Upper lobe of left lung (tissue), 4 donors: ENCODE measurements around the gene OAS1.

Experiments
- CTCF ChIP-seq, 6 experiments: fragments of 450-650 bp in 4 of 6; fragments of 200-600 bp in 2 of 6; sonication (generic) in 2 of 6; IDR thresholded peaks; one replicate each; pipeline ENCODE4 v1.5.1; 2016 to 2019; ENCODE audit warnings: antibody characterized with exemption in 6 of 6
- POLR2A ChIP-seq, 4 donors: fragments of 450-650 bp; IDR thresholded peaks; one replicate each; pipeline ENCODE4 v1.5.1; 2016 to 2017; ENCODE audit warnings: antibody characterized with exemption in 4 of 4, mild to moderate bottlenecking in 2 of 4
- POLR2AphosphoS5 ChIP-seq, 2 donors: sonication (generic); formaldehyde crosslinking; IDR thresholded peaks; one replicate each; pipeline ENCODE4 v1.5.1; 2017; ENCODE audit warnings: antibody characterized with exemption in 2 of 2

- TF ChIP-seq CTCF (IDR thresholded peaks at IDR 0.05) (no peak), POLR2A (IDR thresholded peaks at IDR 0.05) (no peak), POLR2AphosphoS5 (IDR thresholded peaks at IDR 0.05) (no peak)
Measured at GRCh38 chr12:112967858-112968257, 61.1 kb downstream of the OAS1 start.
